ENCODE results near the gene PALMD.

Gene PALMD

DNA sequence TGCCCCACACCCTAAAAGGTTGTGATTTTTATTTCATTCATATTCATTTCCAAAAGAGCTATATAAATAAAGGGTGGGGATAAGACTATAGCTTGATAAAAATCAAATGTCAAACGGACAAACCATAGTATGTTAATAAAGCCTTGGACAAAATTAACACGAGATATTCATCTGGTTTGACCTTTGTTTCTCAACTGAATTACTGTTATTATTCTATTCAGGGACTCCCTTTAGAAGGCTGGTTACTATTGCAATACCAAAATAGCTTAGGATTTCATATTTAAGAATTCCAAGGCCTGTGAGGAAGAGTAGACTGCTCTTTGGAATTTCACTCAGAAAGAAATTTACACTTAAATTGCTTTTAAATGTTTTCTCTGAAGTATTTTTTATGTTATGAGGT, 10.2 kb upstream of the PALMD start:
- TF ChIP-seq CTCF (conservative IDR thresholded peaks at IDR 0.05; ENCODE audit: low read depth, low read length), result no peak
- no peak for DNase-seq (ENCODE audit: low read depth)
- H3K4me3 ChIP-seq (ENCODE audit: low read length), result no peak overlapping the region

GRCh38 chr1:99636647-99637175, 9.2 kb upstream of the PALMD start:
- no peak for TF ChIP-seq CTCF (conservative IDR thresholded peaks at IDR 0.05; ENCODE audit: low read depth, low read length)
- DNase-seq (ENCODE audit: low read depth), result no peak
- H3K4me3 ChIP-seq (ENCODE audit: low read length), result no peak overlapping the region

GRCh38 chr1:99638853-99639252, 7.1 kb upstream of the PALMD start:
- no peak for TF ChIP-seq CTCF (conservative IDR thresholded peaks at IDR 0.05; ENCODE audit: low read depth, low read length)
- no peak overlapping the region for H3K4me3 ChIP-seq (ENCODE audit: low read length)
- no peak for DNase-seq (ENCODE audit: low read depth)

GRCh38 chr1:99639408-99639807, 6.5 kb upstream of the PALMD start:
- no peak for TF ChIP-seq CTCF (conservative IDR thresholded peaks at IDR 0.05; ENCODE audit: low read depth, low read length)
- H3K4me3 ChIP-seq (ENCODE audit: low read length), result no peak overlapping the region
- no peak for DNase-seq (ENCODE audit: low read depth)

GRCh38 chr1:99639945-99640344, 6.0 kb upstream of the PALMD start:
- TF ChIP-seq CTCF (conservative IDR thresholded peaks at IDR 0.05; ENCODE audit: low read depth, low read length), result no peak
- H3K4me3 ChIP-seq (ENCODE audit: low read length), result no peak overlapping the region
- no peak for DNase-seq (ENCODE audit: low read depth)

- TF ChIP-seq CTCF (conservative IDR thresholded peaks at IDR 0.05; ENCODE audit: low read depth, low read length), result no peak
Measured at GRCh38 chr1:99640672-99641071, 5.2 kb upstream of the PALMD start.

GRCh38 chr1:99641558-99641957, 4.4 kb upstream of the PALMD start:
- no peak overlapping the region for H3K4me3 ChIP-seq (ENCODE audit: low read length)
- TF ChIP-seq CTCF (conservative IDR thresholded peaks at IDR 0.05; ENCODE audit: low read depth, low read length), result no peak
- DNase-seq (ENCODE audit: low read depth), result no peak

More at GRCh38 chr1:99640672-99641071, 5.2 kb upstream of the PALMD start:
- no peak overlapping the region for H3K4me3 ChIP-seq (ENCODE audit: low read length)
- no peak for DNase-seq (ENCODE audit: low read depth)

Data from retinal pigment epithelial cell (primary cell).